Right renal cortex interstitium (tissue), 3 donors: Measurements from ENCODE around the gene MEGF11. TPM values are rescaled to one million over a fixed set of nuclear protein-coding genes. Genes with fewer than 3 reads are reported as not detected.

Source experiments
- DNase-seq, 3 donors: peaks; one replicate each; pipeline ENCODE4 v3.0.0-alpha.2; 2013; ENCODE audit warnings: low read depth in 3 of 3, low spot score in 2 of 3
- polyA plus RNA-seq, 3 donors: library from polyadenylated mRNA; unstranded; fragments of 120-200 nt; gene quantifications; one replicate each; pipeline ENCODE4 v1.2.1, GENCODE V29; 2013; ENCODE audit not compliant: insufficient read length in 3 of 3

Gene MEGF11
- polyA plus RNA-seq, 3 donors = 1.8 to 2.1 (median 2.1) TPM

- no peak for DNase-seq
Observed at GRCh38 chr15:66041276-66041675, 212.3 kb downstream of the MEGF11 start.

- no peak for DNase-seq
Observed at GRCh38 chr15:66040211-66040892, 213.2 kb downstream of the MEGF11 start.

GRCh38 chr15:66039117-66039871, 214.3 kb downstream of the MEGF11 start:
- no peak for DNase-seq

GRCh38 chr15:66038387-66039116, 215.0 kb downstream of the MEGF11 start:
- no peak for DNase-seq

- DNase-seq = no peak
Observed at GRCh38 chr15:66036859-66037258, 216.7 kb downstream of the MEGF11 start.

GRCh38 chr15:66035901-66036300, 217.6 kb downstream of the MEGF11 start:
- DNase-seq = no peak

GRCh38 chr15:66033143-66033542, 220.4 kb downstream of the MEGF11 start:
- no peak for DNase-seq

- DNase-seq = no peak
Observed at GRCh38 chr15:66032006-66032405, 221.5 kb downstream of the MEGF11 start.

- no peak for DNase-seq
Observed at GRCh38 chr15:66030650-66031049, 222.9 kb downstream of the MEGF11 start.

GRCh38 chr15:66029650-66030049, 223.9 kb downstream of the MEGF11 start:
- DNase-seq = no peak

GRCh38 chr15:66027268-66027805, 226.2 kb downstream of the MEGF11 start:
- no peak for DNase-seq

- DNase-seq = no peak
Observed at GRCh38 chr15:66025972-66026371, 227.6 kb downstream of the MEGF11 start.

- DNase-seq = no peak
Observed at GRCh38 chr15:66025015-66025452, 228.5 kb downstream of the MEGF11 start.

- DNase-seq = no peak
Observed at GRCh38 chr15:66024116-66024515, 229.4 kb downstream of the MEGF11 start.

- no peak for DNase-seq
Observed at GRCh38 chr15:66023311-66023972, 230.1 kb downstream of the MEGF11 start.

- DNase-seq = no peak
Observed at GRCh38 chr15:66022163-66022525, 231.4 kb downstream of the MEGF11 start.

- no peak for DNase-seq
Observed at GRCh38 chr15:66021496-66022162, 231.9 kb downstream of the MEGF11 start.

- no peak for DNase-seq
Observed at GRCh38 chr15:66019826-66020398, 233.6 kb downstream of the MEGF11 start.

- no peak for DNase-seq
Observed at GRCh38 chr15:66019368-66019767, 234.2 kb downstream of the MEGF11 start.

GRCh38 chr15:66018488-66018797, 235.1 kb downstream of the MEGF11 start:
- no peak for DNase-seq
